Neuronal stem cell (in vitro differentiated cells): Measurements from ENCODE around the gene LMO2. TPM values are rescaled to one million over a fixed set of nuclear protein-coding genes. Genes with fewer than 3 reads are reported as not detected.

Experiments used
- DNase-seq: peaks from one replicate; pipeline ENCODE4 v3.0.0-alpha.2; 2013; ENCODE audit warnings: low spot score
- H2AFZ ChIP-seq: one replicate; pipeline ENCODE4 v1.6.1; 2013; ENCODE audit warnings: mild to moderate bottlenecking, low read length, inconsistent platforms
- H2AK5ac ChIP-seq: 2 replicates; pipeline ENCODE4 v1.6.1; 2013; ENCODE audit warnings: low read depth, mild to moderate bottlenecking, inconsistent platforms, low read length, moderate library complexity, mixed read lengths
- H2BK120ac ChIP-seq: 2 replicates; pipeline ENCODE4 v1.6.1; 2013; ENCODE audit warnings: low read depth, mild to moderate bottlenecking, inconsistent platforms, low read length, moderate library complexity, mixed read lengths
- H2BK12ac ChIP-seq: one replicate; pipeline ENCODE4 v1.6.1; 2013; ENCODE audit warnings: low read length, inconsistent platforms
- H2BK15ac ChIP-seq: 2 replicates; pipeline ENCODE4 v1.6.1; 2013; ENCODE audit warnings: mild to moderate bottlenecking, low read length, inconsistent platforms, mixed read lengths
- H2BK5ac ChIP-seq: one replicate; pipeline ENCODE4 v1.6.1; 2013; ENCODE audit warnings: inconsistent platforms, mild to moderate bottlenecking, low read length, moderate library complexity
- H3K14ac ChIP-seq: one replicate; pipeline ENCODE4 v1.6.1; 2013; ENCODE audit warnings: low read length, inconsistent platforms
- H3K18ac ChIP-seq: 2 replicates; pipeline ENCODE4 v1.6.1; 2013; ENCODE audit warnings: low read length, inconsistent platforms
- H3K23ac ChIP-seq: 2 replicates; pipeline ENCODE4 v1.6.1; 2013; ENCODE audit warnings: low read depth, mild to moderate bottlenecking, mixed read lengths, low read length, inconsistent platforms; ENCODE audit not compliant: poor library complexity
- H3K27ac ChIP-seq: replicated peaks from 3 replicates; pipeline ENCODE4 v1.5.1; 2013; ENCODE audit warnings: low read length, inconsistent platforms
- H3K27me3 ChIP-seq, 3 experiments: 2 replicates each; pipeline ENCODE4 v1.6.1; 2013; ENCODE audit warnings: low read length in 3 of 3, mild to moderate bottlenecking in 2 of 3, inconsistent platforms in 1 of 3, low read depth in 1 of 3, mixed read lengths in 1 of 3, moderate library complexity in 1 of 3; ENCODE audit not compliant: control insufficient read depth in 3 of 3, insufficient read depth in 3 of 3
- H3K36me3 ChIP-seq, 2 donors: replicated peaks in 1 of 2; 2 replicates each; pipeline ENCODE4 v1.6.1; 2013; ENCODE audit warnings: low read length in 2 of 2; ENCODE audit not compliant: control insufficient read depth in 2 of 2, insufficient read depth in 2 of 2
- H3K4ac ChIP-seq: 2 replicates; pipeline ENCODE4 v1.6.1; 2013; ENCODE audit warnings: inconsistent platforms, mild to moderate bottlenecking, low read length, moderate library complexity
- H3K4me1 ChIP-seq, 2 donors: 1 replicate in 1 of 2; 2 replicates in 1 of 2; pipeline ENCODE4 v1.6.1; 2013; ENCODE audit warnings: low read length in 2 of 2, low read depth in 1 of 2; ENCODE audit not compliant: control insufficient read depth in 2 of 2, insufficient read depth in 1 of 2
- H3K4me2 ChIP-seq: one replicate; pipeline ENCODE4 v1.6.1; 2013; ENCODE audit warnings: mild to moderate bottlenecking, low read length, inconsistent platforms; ENCODE audit not compliant: insufficient read depth, poor library complexity, severe bottlenecking
- H3K4me3 ChIP-seq, 2 donors: 2 replicates each; pipeline ENCODE4 v1.5.1; 2013; ENCODE audit warnings: low read length in 2 of 2, mild to moderate bottlenecking in 2 of 2, inconsistent platforms in 1 of 2, moderate library complexity in 1 of 2
- H3K79me1 ChIP-seq: one replicate; pipeline ENCODE4 v1.6.1; 2013; ENCODE audit warnings: low read depth, mild to moderate bottlenecking, inconsistent platforms, low read length, moderate library complexity
- H3K9ac ChIP-seq: one replicate; pipeline ENCODE4 v1.6.1; 2013; ENCODE audit warnings: mild to moderate bottlenecking, low read depth, low read length, inconsistent platforms; ENCODE audit not compliant: poor library complexity
- H3K9me3 ChIP-seq, 2 donors: replicated peaks in 1 of 2; 2 replicates each; pipeline versions ENCODE3 to v1.6.1; 2013; ENCODE audit warnings: low read length in 2 of 2, mild to moderate bottlenecking in 2 of 2, inconsistent platforms in 1 of 2, low read depth in 1 of 2, mixed read lengths in 1 of 2, moderate library complexity in 1 of 2; ENCODE audit not compliant: control insufficient read depth in 2 of 2, insufficient read depth in 1 of 2
- H4K8ac ChIP-seq: one replicate; pipeline ENCODE4 v1.6.1; 2013; ENCODE audit warnings: low read depth, mild to moderate bottlenecking, inconsistent platforms, low read length, moderate library complexity
- H4K91ac ChIP-seq: one replicate; pipeline ENCODE4 v1.6.1; 2013; ENCODE audit warnings: low read length, low read depth, mild to moderate bottlenecking, inconsistent platforms; ENCODE audit not compliant: poor library complexity
- WGBS, 2 donors: extraction: QIAGEN DNeasy Blood & Tissue Kit; methylation state at CpG; one replicate each; pipeline ENCODE4 v1.1.7; 2013; ENCODE audit warnings: missing lambda C conversion rate in 2 of 2, mixed read lengths in 1 of 2; ENCODE audit not compliant: insufficient read length in 2 of 2, insufficient replicate concordance in 1 of 2; ENCODE audit errors: extremely low coverage in 2 of 2; 5-methylcytosine and 5-hydroxymethylcytosine counted together
- polyA plus RNA-seq, 2 experiments: library from polyadenylated mRNA; stranded (reverse); fragments of 200-250 nt; gene quantifications; one replicate each; pipeline ENCODE4 v1.2.3, GENCODE V29; 2013

Gene LMO2
- polyA plus RNA-seq (2013, experiment 1 of 2) = 1.9 TPM
- polyA plus RNA-seq (2013, experiment 2 of 2) = 1.8 TPM

- Histone ChIP-seq H2AFZ (peak within 1 kb of the TSS; percentile 37), H3K36me3 (no peaks in the 10 kb centered on the region), H3K23ac (no peak within 1 kb of the TSS), H3K27ac (peak within 1 kb of the TSS; percentile 64), H3K4me3 (no peak within 1 kb of the TSS), H4K91ac (no peak within 1 kb of the TSS), H3K4ac (no peak within 1 kb of the TSS), H3K4me2 (no peak within 1 kb of the TSS), H2BK5ac (no peak within 1 kb of the TSS), H3K79me1 (no peaks in the 10 kb centered on the region), H3K27me3 (peaks cover 0 to 13% (median 0%) of the 10 kb centered on the region in 3 experiments), H2BK15ac (no peak within 1 kb of the TSS), H3K9ac (no peak within 1 kb of the TSS), H2BK120ac (no peak within 1 kb of the TSS), H2BK12ac (no peak within 1 kb of the TSS), H2AK5ac (peak within 1 kb of the TSS; percentile 44), H3K4me1 (peaks cover 6 to 15% of the 10 kb centered on the region in 2 donors), H3K14ac (no peak within 1 kb of the TSS), H3K18ac (peak within 1 kb of the TSS; percentile 15), H3K9me3 (no peaks in the 10 kb centered on the region), H4K8ac (no peak within 1 kb of the TSS)
- no peak for DNase-seq
- WGBS, 2 donors = no CpG with 5 or more reads among the region's 9 CpGs
These were observed at the start of gene LMO2 for GRCh38 chr11:33891714-33892327. LMO2 (minus strand) TSS chr11:33892076; CDS start chr11:33869716, 22,360 bp downstream.

GRCh38 chr11:33940538-33940815 is 48.6 kb upstream of the LMO2 start:
- H3K4me3 ChIP-seq = no peak overlapping the region
- H4K91ac ChIP-seq = no peak overlapping the region
- H3K79me1 ChIP-seq = no peaks in the 10 kb centered on the region
- peaks cover 0 to 17% (median 0%) of the 10 kb centered on the region in 3 experiments for H3K27me3 ChIP-seq
- no CpG with 5 or more reads among the region's 2 CpGs for WGBS, 2 donors
- H3K4me2 ChIP-seq = no peak overlapping the region
- H3K14ac ChIP-seq = no peak overlapping the region
- H3K18ac ChIP-seq = no peak overlapping the region
- no peak overlapping the region for H2AK5ac ChIP-seq
- no peak overlapping the region for H2BK15ac ChIP-seq
- H3K36me3 ChIP-seq = no peaks in the 10 kb centered on the region
- no peaks in the 10 kb centered on the region for H3K4me1 ChIP-seq
- DNase-seq = no peak
- no peak overlapping the region for H3K27ac ChIP-seq
- H2BK12ac ChIP-seq = no peak overlapping the region
- no peak overlapping the region for H2AFZ ChIP-seq
- H2BK120ac ChIP-seq = no peak overlapping the region
- no peak overlapping the region for H3K9ac ChIP-seq
- no peak overlapping the region for H3K4ac ChIP-seq
- no peak overlapping the region for H2BK5ac ChIP-seq
- H3K9me3 ChIP-seq = no peaks in the 10 kb centered on the region
- H4K8ac ChIP-seq = no peak overlapping the region
- H3K23ac ChIP-seq = no peak overlapping the region

GRCh38 chr11:33936725-33937604 is 45.1 kb upstream of the LMO2 start:
- Histone ChIP-seq H4K91ac (no peak overlapping the region), H3K14ac (no peak overlapping the region), H3K36me3 (no peaks in the 10 kb centered on the region), H3K18ac (no peak overlapping the region), H3K4me3 (no peak overlapping the region), H3K4ac (no peak overlapping the region), H3K23ac (no peak overlapping the region), H2BK12ac (no peak overlapping the region), H2BK5ac (no peak overlapping the region), H3K79me1 (no peaks in the 10 kb centered on the region), H3K27ac (no peak overlapping the region), H3K27me3 (peaks cover 0 to 17% (median 0%) of the 10 kb centered on the region in 3 experiments), H2BK120ac (no peak overlapping the region), H3K9me3 (no peaks in the 10 kb centered on the region), H2BK15ac (no peak overlapping the region), H3K9ac (no peak overlapping the region), H2AFZ (peak overlapping the region; percentile 78), H2AK5ac (no peak overlapping the region), H3K4me2 (no peak overlapping the region), H4K8ac (no peak overlapping the region), H3K4me1 (no peaks in the 10 kb centered on the region)
- WGBS, 2 donors = no CpG with 5 or more reads among the region's 15 CpGs
- no peak for DNase-seq
